ENCODE results near the gene ASB18. TPM values are rescaled to one million over a fixed set of nuclear protein-coding genes. Genes with fewer than 3 reads are reported as not detected.

ASB18 gene
- polyA plus RNA-seq, 3 donors: not detected

DNA sequence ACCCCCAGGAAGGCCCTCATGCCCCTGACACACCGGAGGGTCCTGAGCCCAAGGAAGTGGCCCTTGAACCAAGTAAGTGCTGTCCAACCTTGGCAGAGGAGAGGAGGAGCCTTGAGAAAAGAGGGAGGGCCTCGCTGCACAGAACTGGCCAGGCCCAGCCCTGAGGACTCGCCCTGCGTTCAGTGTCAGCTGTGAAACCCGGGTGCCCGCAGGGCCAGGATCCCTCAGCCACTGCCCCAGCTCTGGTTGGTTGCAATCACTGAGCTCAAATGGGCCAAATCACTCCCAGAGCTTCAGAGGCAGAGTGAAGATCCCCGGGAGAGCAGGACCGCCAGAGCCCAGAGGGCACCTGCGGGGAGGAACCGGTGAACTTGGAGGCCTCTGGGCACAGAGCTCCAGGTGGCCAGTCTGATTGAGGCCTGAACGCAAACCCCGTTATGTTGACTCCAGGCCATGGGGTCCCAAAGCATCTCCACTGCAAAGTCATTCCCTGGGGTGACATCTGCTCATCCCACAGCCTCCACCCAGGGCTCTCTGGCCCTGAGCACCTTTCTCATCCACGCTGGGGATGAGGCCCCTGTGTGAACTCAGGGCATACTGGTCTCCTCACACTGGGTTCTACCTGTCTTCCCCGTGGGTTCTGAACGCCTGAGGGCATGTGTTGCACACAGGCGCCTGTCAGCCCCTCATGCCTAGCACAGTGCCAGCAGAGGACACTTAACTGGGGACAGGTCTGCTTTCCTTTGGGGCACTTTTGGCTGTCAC, 107.9 kb downstream of the ASB18 start:
- no peak for DNase-seq
- Histone ChIP-seq H3K9me3 (replicated peaks in 1 of 2; ENCODE audit: control insufficient read depth in 1 of 2, insufficient read depth in 1 of 2, low read length in 2 of 2) (peaks cover 0 to 16% of the 10 kb centered on the region in 2 donors), H3K27ac (ENCODE audit: low read depth in 1 of 2, low read length in 2 of 2) (no peak overlapping the region), H3K27me3 (ENCODE audit: control insufficient read depth in 2 of 2, insufficient read depth in 2 of 2, low read length in 2 of 2) (peaks cover 8 to 40% of the 10 kb centered on the region in 2 donors), H3K79me2 (ENCODE audit: insufficient read depth, low read length) (no peaks in the 10 kb centered on the region), H2AFZ (ENCODE audit: insufficient read depth, low read depth, low read length, poor library complexity, severe bottlenecking) (no peak overlapping the region), H3K4me2 (replicated peaks; ENCODE audit: extremely low read depth, low read length, poor library complexity, severe bottlenecking) (no peak overlapping the region), H3K36me3 (replicated peaks in 1 of 2; ENCODE audit: control insufficient read depth in 1 of 2, insufficient read depth in 2 of 2, low read length in 2 of 2) (no peaks in the 10 kb centered on the region), H4K20me1 (ENCODE audit: insufficient read depth, low read length) (no peaks in the 10 kb centered on the region), H3K9ac (ENCODE audit: insufficient read depth, low read length, poor library complexity, severe bottlenecking) (no peak overlapping the region), H3K4me3 (replicated peaks in 1 of 3; ENCODE audit: low read depth in 2 of 3, low read length in 3 of 3) (no peak overlapping the region), H3K4me1 (ENCODE audit: control insufficient read depth in 1 of 2, insufficient read depth in 2 of 2, low read length in 2 of 2) (no peaks in the 10 kb centered on the region)
- Mint-ChIP-seq H3K27ac (no peak overlapping the region), H3K27me3 (ENCODE audit: low read depth in 3 of 3) (peaks cover 34 to 49% (median 39%) of the 10 kb centered on the region in 3 donors), H3K9me3 (peaks cover 6 to 38% (median 22%) of the 10 kb centered on the region in 7 donors), H3K36me3 (no peaks in the 10 kb centered on the region), H3K4me1 (no peaks in the 10 kb centered on the region), H3K4me3 (no peak overlapping the region)
- 89% methylated on average over 14 of the region's 16 CpGs for WGBS (ENCODE audit: insufficient coverage)
- intact Hi-C loops (cut with micrococcal nuclease): no loop called here
- TF ChIP-seq, protein P1, sequence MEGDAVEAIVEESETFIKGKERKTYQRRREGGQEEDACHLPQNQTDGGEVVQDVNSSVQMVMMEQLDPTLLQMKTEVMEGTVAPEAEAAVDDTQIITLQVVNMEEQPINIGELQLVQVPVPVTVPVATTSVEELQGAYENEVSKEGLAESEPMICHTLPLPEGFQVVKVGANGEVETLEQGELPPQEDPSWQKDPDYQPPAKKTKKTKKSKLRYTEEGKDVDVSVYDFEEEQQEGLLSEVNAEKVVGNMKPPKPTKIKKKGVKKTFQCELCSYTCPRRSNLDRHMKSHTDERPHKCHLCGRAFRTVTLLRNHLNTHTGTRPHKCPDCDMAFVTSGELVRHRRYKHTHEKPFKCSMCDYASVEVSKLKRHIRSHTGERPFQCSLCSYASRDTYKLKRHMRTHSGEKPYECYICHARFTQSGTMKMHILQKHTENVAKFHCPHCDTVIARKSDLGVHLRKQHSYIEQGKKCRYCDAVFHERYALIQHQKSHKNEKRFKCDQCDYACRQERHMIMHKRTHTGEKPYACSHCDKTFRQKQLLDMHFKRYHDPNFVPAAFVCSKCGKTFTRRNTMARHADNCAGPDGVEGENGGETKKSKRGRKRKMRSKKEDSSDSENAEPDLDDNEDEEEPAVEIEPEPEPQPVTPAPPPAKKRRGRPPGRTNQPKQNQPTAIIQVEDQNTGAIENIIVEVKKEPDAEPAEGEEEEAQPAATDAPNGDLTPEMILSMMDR (IDR thresholded peaks at IDR 0.05): no peak

DNA sequence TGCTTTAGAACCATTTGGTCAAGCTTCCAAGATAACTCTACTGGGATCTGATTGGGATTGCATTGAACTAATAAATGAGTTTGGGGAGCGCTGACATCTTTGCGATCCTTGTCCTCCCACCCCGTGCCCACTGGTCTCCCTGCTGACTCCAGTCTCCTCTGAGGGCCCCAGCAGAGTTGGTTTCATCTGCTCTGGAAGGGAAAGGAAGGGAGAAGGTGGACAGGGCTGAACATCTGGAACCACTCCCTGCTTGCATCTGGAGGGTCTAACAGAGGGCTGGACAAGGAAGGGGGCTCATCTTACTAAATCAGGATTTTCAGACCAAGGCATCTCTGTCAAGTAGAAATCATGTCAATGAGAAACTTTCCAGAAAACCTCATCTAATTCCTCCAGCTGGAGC, 108.8 kb downstream of the ASB18 start:
- no peaks in the 10 kb centered on the region for H3K36me3 Mint-ChIP-seq
- Histone ChIP-seq H3K79me2 (ENCODE audit: insufficient read depth, low read length) (no peaks in the 10 kb centered on the region), H3K4me1 (ENCODE audit: control insufficient read depth in 1 of 2, insufficient read depth in 2 of 2, low read length in 2 of 2) (no peaks in the 10 kb centered on the region), H3K9ac (ENCODE audit: insufficient read depth, low read length, poor library complexity, severe bottlenecking) (no peak overlapping the region), H3K36me3 (replicated peaks in 1 of 2; ENCODE audit: control insufficient read depth in 1 of 2, insufficient read depth in 2 of 2, low read length in 2 of 2) (no peaks in the 10 kb centered on the region), H2AFZ (ENCODE audit: insufficient read depth, low read depth, low read length, poor library complexity, severe bottlenecking) (no peak overlapping the region), H3K4me2 (replicated peaks; ENCODE audit: extremely low read depth, low read length, poor library complexity, severe bottlenecking) (no peak overlapping the region), H4K20me1 (ENCODE audit: insufficient read depth, low read length) (no peaks in the 10 kb centered on the region), H3K27ac (ENCODE audit: low read depth in 1 of 2, low read length in 2 of 2) (no peak overlapping the region), H3K9me3 (replicated peaks in 1 of 2; ENCODE audit: control insufficient read depth in 1 of 2, insufficient read depth in 1 of 2, low read length in 2 of 2) (peaks cover 0 to 20% of the 10 kb centered on the region in 2 donors), H3K27me3 (ENCODE audit: control insufficient read depth in 2 of 2, insufficient read depth in 2 of 2, low read length in 2 of 2) (peaks cover 6 to 31% of the 10 kb centered on the region in 2 donors), H3K4me3 (replicated peaks in 1 of 3; ENCODE audit: low read depth in 2 of 3, low read length in 3 of 3) (no peak overlapping the region)
- DNase-seq: no peak
- intact Hi-C loops (cut with micrococcal nuclease): no loop called here
- no peak overlapping the region for H3K27ac Mint-ChIP-seq
- peaks cover 6 to 39% (median 24%) of the 10 kb centered on the region in 7 donors for H3K9me3 Mint-ChIP-seq
- TF ChIP-seq, protein P1 (IDR thresholded peaks at IDR 0.05): no peak
- no peak overlapping the region for H3K4me3 Mint-ChIP-seq
- H3K4me1 Mint-ChIP-seq: no peaks in the 10 kb centered on the region
- peaks cover 26 to 40% (median 31%) of the 10 kb centered on the region in 3 donors for H3K27me3 Mint-ChIP-seq (ENCODE audit: low read depth in 3 of 3)
- WGBS (ENCODE audit: insufficient coverage): 86% methylated on average over 2 of the region's 3 CpGs
